B cell (primary cell): Measurements from ENCODE around the gene GJA9.

ENCODE experiments used
- EZH2 ChIP-seq: IDR thresholded peaks from 2 replicates; pipeline ENCODE4 v1.6.1; 2012; ENCODE audit warnings: borderline replicate concordance, low read depth, mild to moderate bottlenecking, moderate library complexity, low read length; ENCODE audit not compliant: insufficient read depth, poor library complexity, severe bottlenecking
- TF ChIP-seq, protein P1 (sequence below): fragments of 200-600 bp; IDR thresholded peaks from one replicate; pipeline ENCODE4 v1.8.0; 2022; ENCODE audit warnings: antibody characterized with exemption, mild to moderate bottlenecking

DNA sequence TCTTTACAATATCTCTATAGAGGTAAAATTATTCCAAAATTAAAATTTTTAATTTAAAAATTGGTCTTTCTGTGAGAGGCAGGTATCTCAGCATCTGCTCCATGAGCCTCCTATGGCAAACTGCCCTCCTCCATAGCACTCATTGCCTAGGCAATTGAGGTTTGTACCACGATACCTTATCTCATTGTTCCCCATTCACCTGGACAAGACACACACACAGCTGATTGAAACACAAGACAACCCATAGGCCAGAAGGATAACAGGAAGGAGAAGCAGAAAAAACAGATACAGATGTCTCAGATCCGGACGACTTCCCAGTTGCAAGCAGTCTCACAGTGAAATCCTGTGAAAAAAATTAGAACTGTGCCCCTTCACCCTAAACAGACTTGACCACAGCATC is 36.0 kb upstream of the GJA9 start:
- TF ChIP-seq EZH2, result no peak
- TF ChIP-seq, protein P1, sequence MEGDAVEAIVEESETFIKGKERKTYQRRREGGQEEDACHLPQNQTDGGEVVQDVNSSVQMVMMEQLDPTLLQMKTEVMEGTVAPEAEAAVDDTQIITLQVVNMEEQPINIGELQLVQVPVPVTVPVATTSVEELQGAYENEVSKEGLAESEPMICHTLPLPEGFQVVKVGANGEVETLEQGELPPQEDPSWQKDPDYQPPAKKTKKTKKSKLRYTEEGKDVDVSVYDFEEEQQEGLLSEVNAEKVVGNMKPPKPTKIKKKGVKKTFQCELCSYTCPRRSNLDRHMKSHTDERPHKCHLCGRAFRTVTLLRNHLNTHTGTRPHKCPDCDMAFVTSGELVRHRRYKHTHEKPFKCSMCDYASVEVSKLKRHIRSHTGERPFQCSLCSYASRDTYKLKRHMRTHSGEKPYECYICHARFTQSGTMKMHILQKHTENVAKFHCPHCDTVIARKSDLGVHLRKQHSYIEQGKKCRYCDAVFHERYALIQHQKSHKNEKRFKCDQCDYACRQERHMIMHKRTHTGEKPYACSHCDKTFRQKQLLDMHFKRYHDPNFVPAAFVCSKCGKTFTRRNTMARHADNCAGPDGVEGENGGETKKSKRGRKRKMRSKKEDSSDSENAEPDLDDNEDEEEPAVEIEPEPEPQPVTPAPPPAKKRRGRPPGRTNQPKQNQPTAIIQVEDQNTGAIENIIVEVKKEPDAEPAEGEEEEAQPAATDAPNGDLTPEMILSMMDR, result no peak
